ENCODE data around the gene TBC1D22A. TPM values are rescaled to one million over a fixed set of nuclear protein-coding genes. Genes with fewer than 3 reads are reported as not detected.

The TBC1D22A gene
- total and polyA plus RNA-seq, 11 donors, result 9.4 to 30.7 (median 18.6) TPM

GRCh38 chr22:47082505-47082904 lies 320.1 kb downstream of the TBC1D22A start:
- no peaks in the 10 kb centered on the region for H3K27me3 ChIP-seq
- intact Hi-C loops (cut with DNase I), result no loop called here
- ATAC-seq (no peak), DNase-seq (no peak)
- H3K36me3 ChIP-seq, result no peaks in the 10 kb centered on the region
- H3K4me3 ChIP-seq, result no peak overlapping the region
- H3K4me1 ChIP-seq, result no peaks in the 10 kb centered on the region
- TF ChIP-seq POLR2A (IDR thresholded peaks at IDR 0.05) (no peak), CTCF (IDR thresholded peaks at IDR 0.05) (no peak)
- 96 to 97% (median 96%) methylated on average over 1 of the region's 1 CpG for WGBS, 4 donors
- H3K9me3 ChIP-seq, result peaks cover 0 to 15% (median 5%) of the 10 kb centered on the region in 12 donors
- no peak overlapping the region for H3K27ac ChIP-seq

DNA sequence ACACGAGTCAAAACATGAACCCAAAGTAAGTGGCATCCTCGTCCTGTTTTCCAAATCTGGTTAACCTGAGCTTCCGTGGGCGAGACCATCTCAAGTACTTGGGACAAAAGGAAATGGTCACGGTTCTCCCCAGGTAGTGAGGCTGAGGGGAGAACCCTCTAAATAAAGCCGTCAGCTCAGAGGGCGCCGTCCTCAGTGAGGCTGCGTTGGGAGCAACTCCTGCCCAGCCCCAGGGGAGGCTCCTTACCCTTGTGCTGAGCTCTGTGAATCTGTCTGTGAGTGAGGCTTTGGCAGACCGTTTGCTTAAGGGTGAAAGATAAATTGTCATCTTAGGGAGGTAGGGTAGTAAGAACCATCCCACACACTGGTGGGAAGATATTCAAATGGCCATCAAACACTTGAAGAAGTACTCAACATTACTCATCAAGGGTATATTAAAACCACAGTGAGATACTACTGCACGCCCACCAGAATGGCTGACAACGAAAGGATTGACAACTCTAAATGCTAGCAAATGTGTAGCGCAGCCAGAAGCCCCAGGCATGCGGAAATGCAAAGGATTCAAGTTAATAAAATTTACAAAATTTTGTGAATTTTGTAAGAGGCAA lies 321.0 kb downstream of the TBC1D22A start:
- no peak overlapping the region for H3K4me3 ChIP-seq
- no peak overlapping the region for H3K27ac ChIP-seq
- no peak for TF ChIP-seq POLR2A (IDR thresholded peaks at IDR 0.05)
- no peak for TF ChIP-seq CTCF (IDR thresholded peaks at IDR 0.05)
- WGBS, 4 donors, result 89 to 94% (median 93%) methylated on average over 14 of the region's 14 CpGs
- H3K4me1 ChIP-seq, result no peaks in the 10 kb centered on the region
- H3K9me3 ChIP-seq, result peaks cover 0 to 15% (median 5%) of the 10 kb centered on the region in 12 donors
- intact Hi-C loops (cut with DNase I), result no loop called here
- no peaks in the 10 kb centered on the region for H3K27me3 ChIP-seq
- H3K36me3 ChIP-seq, result no peaks in the 10 kb centered on the region
- ATAC-seq (no peak), DNase-seq (no peak)

DNA sequence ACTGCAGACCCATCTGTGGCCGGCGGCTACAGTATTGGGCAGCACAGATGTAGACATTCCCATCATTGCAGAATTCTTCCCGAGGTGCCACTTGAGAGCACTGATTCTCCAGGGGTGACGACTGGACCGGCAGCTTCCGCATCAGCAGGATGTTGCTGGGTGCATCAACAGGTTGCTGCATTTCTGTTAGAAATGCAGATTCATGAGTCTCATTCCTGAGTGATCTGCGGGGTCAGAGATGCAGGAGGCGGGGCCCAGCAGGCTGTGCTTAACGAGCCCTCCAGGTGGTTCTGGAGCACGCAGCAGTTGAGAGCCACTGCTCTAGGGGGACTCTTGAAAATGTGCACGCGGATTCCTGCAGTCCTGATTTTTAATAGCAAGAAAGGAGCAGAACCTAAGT lies 321.8 kb downstream of the TBC1D22A start:
- intact Hi-C loops (cut with DNase I), result no loop called here
- Histone ChIP-seq H3K4me3 (no peak overlapping the region), H3K36me3 (no peaks in the 10 kb centered on the region), H3K27ac (no peak overlapping the region), H3K9me3 (peaks cover 0 to 14% (median 5%) of the 10 kb centered on the region in 12 donors), H3K27me3 (no peaks in the 10 kb centered on the region), H3K4me1 (no peaks in the 10 kb centered on the region)
- ATAC-seq (no peak), DNase-seq (no peak)
- TF ChIP-seq CTCF (IDR thresholded peaks at IDR 0.05) (no peak), POLR2A (IDR thresholded peaks at IDR 0.05) (no peak)
- 76 to 83% (median 79%) methylated on average over 12 of the region's 12 CpGs for WGBS, 4 donors

DNA sequence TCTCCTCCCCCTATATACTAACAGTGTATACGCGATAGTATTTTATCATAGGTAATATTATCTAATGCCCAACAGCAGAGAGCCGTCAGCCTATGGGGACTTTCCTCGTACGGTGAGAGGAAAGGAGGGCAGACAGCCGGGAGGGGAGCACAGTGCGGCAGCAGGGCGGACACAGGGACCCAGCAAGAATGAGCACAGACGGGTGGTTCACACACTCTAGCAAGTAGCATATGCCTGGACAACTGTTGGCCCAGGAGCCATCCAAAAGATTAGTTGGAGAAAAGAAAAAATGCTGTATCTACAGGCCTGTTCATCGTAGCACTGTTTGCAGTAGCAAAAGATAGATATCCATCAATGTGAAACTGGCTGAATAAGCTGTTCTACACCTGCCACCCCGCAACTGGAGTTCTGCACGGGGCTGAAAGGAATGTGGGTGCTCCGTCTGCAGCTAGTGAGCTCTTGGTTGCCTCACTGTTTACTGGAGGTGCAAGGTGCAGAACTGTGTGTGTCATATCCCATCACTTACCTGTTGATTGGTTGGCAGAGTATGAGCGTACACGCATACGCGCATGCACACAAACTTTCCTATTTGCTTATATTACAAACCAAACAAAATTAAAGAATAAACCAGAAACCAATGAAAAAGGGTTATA lies 324.3 kb downstream of the TBC1D22A start:
- DNase-seq (no peak), ATAC-seq (no peak)
- Histone ChIP-seq H3K4me1 (peaks cover 0 to 12% (median 0%) of the 10 kb centered on the region in 12 donors), H3K4me3 (no peak overlapping the region), H3K9me3 (peaks cover 0 to 4% (median 0%) of the 10 kb centered on the region in 12 donors), H3K27me3 (no peaks in the 10 kb centered on the region), H3K27ac (no peak overlapping the region), H3K36me3 (no peaks in the 10 kb centered on the region)
- TF ChIP-seq CTCF (IDR thresholded peaks at IDR 0.05), result no peak
- 90 to 95% (median 94%) methylated on average over 17 of the region's 17 CpGs for WGBS, 4 donors
- intact Hi-C loops (cut with DNase I), result no loop called here

All from heart left ventricle (tissue), 16 donors.